Large intestine (tissue), 3 donors: Measurements from ENCODE around the gene HIGD1A. TPM values are rescaled to one million over a fixed set of nuclear protein-coding genes. Genes with fewer than 3 reads are reported as not detected.

Experiments used
- DNase-seq, 2 donors: peaks; one replicate each; pipeline versions ENCODE4 v3.0.0 to v3.0.0-alpha.2; 2013
- H3K27ac ChIP-seq: one replicate; pipeline ENCODE4 v1.5.1; 2013; ENCODE audit warnings: low read length
- H3K27me3 ChIP-seq: 2 replicates; pipeline ENCODE4 v1.6.1; 2013; ENCODE audit warnings: low read length; ENCODE audit not compliant: control insufficient read depth, insufficient read depth
- H3K36me3 ChIP-seq: 2 replicates; pipeline ENCODE4 v1.6.1; 2013; ENCODE audit warnings: low read length; ENCODE audit not compliant: control insufficient read depth, insufficient read depth
- H3K4me1 ChIP-seq: one replicate; pipeline ENCODE4 v1.6.1; 2013; ENCODE audit warnings: low read length; ENCODE audit not compliant: control insufficient read depth, insufficient read depth
- H3K4me3 ChIP-seq: one replicate; pipeline ENCODE4 v1.5.1; 2013; ENCODE audit warnings: low read length
- H3K9me3 ChIP-seq: one replicate; pipeline ENCODE4 v1.6.1; 2013; ENCODE audit warnings: mild to moderate bottlenecking, low read depth, low read length, moderate library complexity; ENCODE audit not compliant: control insufficient read depth
- WGBS: methylation state at CpG from one replicate; pipeline ENCODE4 v1.1.5; 2013; ENCODE audit warnings: low lambda C conversion rate; ENCODE audit not compliant: insufficient coverage; 5-methylcytosine and 5-hydroxymethylcytosine counted together
- polyA plus RNA-seq: library from polyadenylated mRNA; unstranded; fragments of 120-200 nt; gene quantifications from one replicate; pipeline ENCODE4 v1.2.1, GENCODE V29; 2013

The HIGD1A gene
- polyA plus RNA-seq, 1 donor = 119 TPM

GRCh38 chr3:42846685-42847522, 42.6 kb upstream of the HIGD1A start:
- no peak overlapping the region for H3K27ac ChIP-seq
- H3K27me3 ChIP-seq = no peaks in the 10 kb centered on the region
- no peaks in the 10 kb centered on the region for H3K4me1 ChIP-seq
- WGBS = no CpG with 5 or more reads among the region's 5 CpGs
- no peaks in the 10 kb centered on the region for H3K9me3 ChIP-seq
- no peak overlapping the region for H3K4me3 ChIP-seq
- H3K36me3 ChIP-seq = no peaks in the 10 kb centered on the region
- peak in 1 of 2 donors; percentile 9 for DNase-seq

GRCh38 chr3:42844815-42845214, 40.5 kb upstream of the HIGD1A start:
- Histone ChIP-seq H3K27me3 (no peaks in the 10 kb centered on the region), H3K4me3 (no peak overlapping the region), H3K4me1 (no peaks in the 10 kb centered on the region), H3K9me3 (no peaks in the 10 kb centered on the region), H3K27ac (no peak overlapping the region), H3K36me3 (no peaks in the 10 kb centered on the region)
- no peak for DNase-seq
- WGBS = no CpG with 5 or more reads among the region's 4 CpGs

- Histone ChIP-seq H3K36me3 (no peaks in the 10 kb centered on the region), H3K27ac (no peak overlapping the region)
Measured at GRCh38 chr3:42844412-42844713, 40.1 kb upstream of the HIGD1A start.

GRCh38 chr3:42843713-42844411, 39.6 kb upstream of the HIGD1A start:
- no peak overlapping the region for H3K4me3 ChIP-seq
- no peaks in the 10 kb centered on the region for H3K27me3 ChIP-seq
- no peaks in the 10 kb centered on the region for H3K9me3 ChIP-seq
- WGBS = no CpG with 5 or more reads among the region's 6 CpGs
- peak in 1 of 2 donors; percentile 11 for DNase-seq
- no peaks in the 10 kb centered on the region for H3K36me3 ChIP-seq
- H3K4me1 ChIP-seq = no peaks in the 10 kb centered on the region
- H3K27ac ChIP-seq = no peak overlapping the region

More at GRCh38 chr3:42844412-42844713, 40.1 kb upstream of the HIGD1A start:
- no peaks in the 10 kb centered on the region for H3K9me3 ChIP-seq
- H3K4me3 ChIP-seq = no peak overlapping the region
- H3K27me3 ChIP-seq = no peaks in the 10 kb centered on the region
- H3K4me1 ChIP-seq = no peaks in the 10 kb centered on the region
- DNase-seq = no peak
- WGBS = no CpG with 5 or more reads among the region's 1 CpG

- no peak overlapping the region for H3K27ac ChIP-seq
- H3K9me3 ChIP-seq = no peaks in the 10 kb centered on the region
- H3K4me1 ChIP-seq = no peaks in the 10 kb centered on the region
- no peaks in the 10 kb centered on the region for H3K27me3 ChIP-seq
- H3K36me3 ChIP-seq = no peaks in the 10 kb centered on the region
- WGBS = no CpG with 5 or more reads among the region's 1 CpG
- H3K4me3 ChIP-seq = no peak overlapping the region
- no peak for DNase-seq
Measured at GRCh38 chr3:42841332-42841731, 37.0 kb upstream of the HIGD1A start.

- WGBS = 80% methylated on average over 1 of the region's 7 CpGs
- no peaks in the 10 kb centered on the region for H3K27me3 ChIP-seq
- H3K9me3 ChIP-seq = no peaks in the 10 kb centered on the region
- no peak overlapping the region for H3K4me3 ChIP-seq
- no peaks in the 10 kb centered on the region for H3K4me1 ChIP-seq
- H3K27ac ChIP-seq = no peak overlapping the region
- no peaks in the 10 kb centered on the region for H3K36me3 ChIP-seq
- DNase-seq = peak in 1 of 2 donors; percentile 46
Measured at GRCh38 chr3:42839616-42840015, 35.3 kb upstream of the HIGD1A start.

- Histone ChIP-seq H3K36me3 (no peaks in the 10 kb centered on the region), H3K9me3 (no peaks in the 10 kb centered on the region)
Measured at GRCh38 chr3:42838571-42838970, 34.3 kb upstream of the HIGD1A start.

GRCh38 chr3:42836150-42837123, 32.1 kb upstream of the HIGD1A start:
- Histone ChIP-seq H3K9me3 (no peaks in the 10 kb centered on the region), H3K27ac (no peak overlapping the region), H3K27me3 (no peaks in the 10 kb centered on the region), H3K4me1 (no peaks in the 10 kb centered on the region), H3K36me3 (no peaks in the 10 kb centered on the region), H3K4me3 (no peak overlapping the region)
- DNase-seq = no peak
- WGBS = 100% methylated on average over 1 of the region's 5 CpGs

More at GRCh38 chr3:42838571-42838970, 34.3 kb upstream of the HIGD1A start:
- Histone ChIP-seq H3K27me3 (no peaks in the 10 kb centered on the region), H3K4me1 (no peaks in the 10 kb centered on the region), H3K27ac (no peak overlapping the region), H3K4me3 (no peak overlapping the region)
- no peak for DNase-seq
- 80% methylated on average over 1 of the region's 4 CpGs for WGBS

GRCh38 chr3:42831321-42831713, 27.0 kb upstream of the HIGD1A start:
- DNase-seq = peak in 1 of 2 donors; percentile 45
- Histone ChIP-seq H3K36me3 (no peaks in the 10 kb centered on the region), H3K27me3 (no peaks in the 10 kb centered on the region), H3K4me1 (peaks cover 9% of the 10 kb centered on the region), H3K9me3 (no peaks in the 10 kb centered on the region), H3K27ac (no peak overlapping the region), H3K4me3 (no peak overlapping the region)
- WGBS = no CpG with 5 or more reads among the region's 3 CpGs
